ENCODE results near the gene RERE.

Gene RERE

GRCh38 chr1:8856689-8857412, 39.4 kb upstream of the RERE start:
- Histone ChIP-seq H3K27ac (peak overlapping the region; percentile 9), H3K4me1 (ENCODE audit: control insufficient read depth in 1 of 2, insufficient read depth in 1 of 2, low read depth in 1 of 2, low read length in 1 of 2) (peaks cover 24 to 25% of the 10 kb centered on the region in 2 experiments), H3K36me3 (peaks cover 37% of the 10 kb centered on the region), H3K9me3 (no peaks in the 10 kb centered on the region), H3K4me3 (ENCODE audit: low read depth in 1 of 2, low read length in 1 of 2) (no peak overlapping the region), H3K27me3 (no peaks in the 10 kb centered on the region)
- no peak for TF ChIP-seq CTCF (IDR thresholded peaks at IDR 0.05)

GRCh38 chr1:8854240-8854639, 36.8 kb upstream of the RERE start:
- Histone ChIP-seq H3K27ac (no peak overlapping the region), H3K36me3 (peaks cover 17% of the 10 kb centered on the region), H3K27me3 (no peaks in the 10 kb centered on the region), H3K9me3 (no peaks in the 10 kb centered on the region), H3K4me1 (ENCODE audit: control insufficient read depth in 1 of 2, insufficient read depth in 1 of 2, low read depth in 1 of 2, low read length in 1 of 2) (peaks cover 19 to 20% of the 10 kb centered on the region in 2 experiments), H3K4me3 (ENCODE audit: low read depth in 1 of 2, low read length in 1 of 2) (no peak overlapping the region)
- TF ChIP-seq CTCF (IDR thresholded peaks at IDR 0.05): no peak

GRCh38 chr1:8851060-8851459, 33.6 kb upstream of the RERE start:
- Histone ChIP-seq H3K9me3 (no peaks in the 10 kb centered on the region), H3K27me3 (no peaks in the 10 kb centered on the region), H3K36me3 (peaks cover 5% of the 10 kb centered on the region), H3K4me3 (ENCODE audit: low read depth in 1 of 2, low read length in 1 of 2) (no peak overlapping the region), H3K4me1 (ENCODE audit: control insufficient read depth in 1 of 2, insufficient read depth in 1 of 2, low read depth in 1 of 2, low read length in 1 of 2) (peaks cover 3 to 4% of the 10 kb centered on the region in 2 experiments), H3K27ac (no peak overlapping the region)
- TF ChIP-seq CTCF (IDR thresholded peaks at IDR 0.05): no peak

GRCh38 chr1:8848663-8849386, 31.4 kb upstream of the RERE start:
- TF ChIP-seq CTCF (IDR thresholded peaks at IDR 0.05): peak; percentile 78
- Histone ChIP-seq H3K9me3 (no peaks in the 10 kb centered on the region), H3K27ac (no peak overlapping the region), H3K36me3 (no peaks in the 10 kb centered on the region), H3K27me3 (no peaks in the 10 kb centered on the region), H3K4me1 (ENCODE audit: control insufficient read depth in 1 of 2, insufficient read depth in 1 of 2, low read depth in 1 of 2, low read length in 1 of 2) (peaks cover 3 to 4% of the 10 kb centered on the region in 2 experiments), H3K4me3 (ENCODE audit: low read depth in 1 of 2, low read length in 1 of 2) (no peak overlapping the region)

DNA sequence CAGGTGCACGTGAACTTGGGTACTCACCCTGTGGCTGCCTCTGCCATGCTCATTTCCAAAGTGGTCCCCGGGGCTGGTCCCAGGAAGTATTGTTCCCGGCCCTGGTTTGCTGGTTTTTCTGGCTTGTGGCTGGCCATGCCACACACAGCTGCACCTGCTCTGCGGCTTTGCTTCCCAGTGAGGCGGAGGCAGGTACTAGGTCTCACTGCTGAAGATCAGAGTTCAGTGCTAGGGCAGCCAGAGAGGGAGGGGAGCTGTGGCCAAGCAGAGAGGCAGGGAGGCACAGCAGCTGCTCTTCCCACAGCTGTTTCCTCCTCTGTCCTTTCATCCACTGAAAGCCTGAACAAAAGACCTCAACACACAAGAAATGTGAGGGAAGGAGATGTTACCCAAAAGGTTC, 30.6 kb upstream of the RERE start:
- no peak for TF ChIP-seq CTCF (IDR thresholded peaks at IDR 0.05)
- peaks cover 3 to 4% of the 10 kb centered on the region in 2 experiments for H3K4me1 ChIP-seq (ENCODE audit: control insufficient read depth in 1 of 2, insufficient read depth in 1 of 2, low read depth in 1 of 2, low read length in 1 of 2)
- H3K9me3 ChIP-seq: no peaks in the 10 kb centered on the region
- no peak overlapping the region for H3K4me3 ChIP-seq (ENCODE audit: low read depth in 1 of 2, low read length in 1 of 2)
- H3K27me3 ChIP-seq: no peaks in the 10 kb centered on the region
- H3K27ac ChIP-seq: no peak overlapping the region
- no peaks in the 10 kb centered on the region for H3K36me3 ChIP-seq

All from neutrophil (primary cell).